CD14-positive monocyte (primary cell): Measurements from ENCODE around the gene VPS8. TPM values are rescaled to one million over a fixed set of nuclear protein-coding genes. Genes with fewer than 3 reads are reported as not detected.
"Not testable (repeated sequence)": the region's sequence is repeated elsewhere in the genome, so short reads cannot be mapped to it uniquely, and the experiment has no call there.

Experiments
- DNase-seq, 3 donors: peaks; one replicate each; pipeline ENCODE4 v3.0.0-alpha.2; 2011 to 2022
- H2AFZ ChIP-seq: 2 replicates; pipeline ENCODE4 v1.6.0; 2012; ENCODE audit warnings: mild to moderate bottlenecking, low read depth, low read length, inconsistent platforms; ENCODE audit not compliant: insufficient read depth, poor library complexity, severe bottlenecking
- H3K27ac ChIP-seq, 2 donors: 1 replicate in 1 of 2; 2 replicates in 1 of 2; pipeline ENCODE4 v1.5.1; 2012 to 2013; ENCODE audit warnings: low read length in 2 of 2, control low read depth in 1 of 2, inconsistent platforms in 1 of 2, low read depth in 1 of 2, mild to moderate bottlenecking in 1 of 2
- H3K27me3 ChIP-seq, 2 donors: one replicate each; pipeline versions ENCODE4 v1.6.0 to v1.6.1; 2011 to 2013; ENCODE audit warnings: low read length in 2 of 2; ENCODE audit not compliant: control insufficient read depth in 2 of 2, insufficient read depth in 2 of 2
- H3K36me3 ChIP-seq, 2 donors: replicated peaks in 1 of 2; 1 replicate in 1 of 2; 2 replicates in 1 of 2; pipeline versions ENCODE4 v1.5.1 to v1.6.1; 2012 to 2013; ENCODE audit warnings: low read length in 2 of 2, control low read depth in 1 of 2, inconsistent platforms in 1 of 2, mild to moderate bottlenecking in 1 of 2; ENCODE audit not compliant: insufficient read depth in 2 of 2, control insufficient read depth in 1 of 2
- H3K4me1 ChIP-seq, 2 donors: 1 replicate in 1 of 2; 2 replicates in 1 of 2; pipeline versions ENCODE4 v1.5.1 to v1.6.1; 2012 to 2013; ENCODE audit warnings: low read length in 2 of 2, control low read depth in 1 of 2, inconsistent platforms in 1 of 2, mild to moderate bottlenecking in 1 of 2, moderate library complexity in 1 of 2; ENCODE audit not compliant: insufficient read depth in 2 of 2, control insufficient read depth in 1 of 2
- H3K4me2 ChIP-seq: replicated peaks from 2 replicates; pipeline ENCODE3; 2012; ENCODE audit warnings: low read length, moderate library complexity, mild to moderate bottlenecking; ENCODE audit not compliant: poor library complexity, severe bottlenecking; ENCODE audit errors: extremely low read depth
- H3K4me3 ChIP-seq, 3 experiments: fragments of 200-600 bp in 1 of 3; sonication (generic) in 1 of 3; replicated peaks in 1 of 3; 1 replicate in 2 of 3; 2 replicates in 1 of 3; pipeline ENCODE4 v1.5.1; 2011 to 2013; ENCODE audit warnings: low read length in 3 of 3, mild to moderate bottlenecking in 3 of 3, control low read depth in 2 of 3, low read depth in 2 of 3, inconsistent platforms in 1 of 3, moderate library complexity in 1 of 3
- H3K79me2 ChIP-seq: 2 replicates; pipeline ENCODE4 v1.6.0; 2012; ENCODE audit warnings: mild to moderate bottlenecking, control low read depth, inconsistent platforms, low read length, moderate library complexity; ENCODE audit not compliant: insufficient read depth
- H3K9ac ChIP-seq: 2 replicates; pipeline ENCODE4 v1.6.0; 2017; ENCODE audit warnings: low read length, mild to moderate bottlenecking; ENCODE audit not compliant: insufficient read depth, poor library complexity, severe bottlenecking
- H3K9me3 ChIP-seq, 2 donors: replicated peaks in 1 of 2; 1 replicate in 1 of 2; 2 replicates in 1 of 2; pipeline versions ENCODE4 v1.5.1 to v1.6.1; 2012 to 2013; ENCODE audit warnings: low read length in 2 of 2, control low read depth in 1 of 2; ENCODE audit not compliant: control insufficient read depth in 1 of 2, insufficient read depth in 1 of 2
- H4K20me1 ChIP-seq: 2 replicates; pipeline ENCODE4 v1.6.0; 2012; ENCODE audit warnings: mild to moderate bottlenecking, low read length, control low read depth, moderate library complexity; ENCODE audit not compliant: insufficient read depth
- H3K27ac Mint-ChIP-seq, 7 donors: one replicate each; pipeline ENCODE4 v1.8.0; 2020; ENCODE audit warnings: mild to moderate bottlenecking in 7 of 7, mixed read lengths in 7 of 7, moderate library complexity in 6 of 7, inconsistent platforms in 2 of 7
- H3K27me3 Mint-ChIP-seq, 3 donors: one replicate each; pipeline ENCODE4 v1.8.0; 2021 to 2022; ENCODE audit warnings: low read depth in 3 of 3, mild to moderate bottlenecking in 3 of 3, mixed read lengths in 3 of 3, moderate library complexity in 3 of 3, inconsistent platforms in 1 of 3
- H3K36me3 Mint-ChIP-seq, 2 donors: one replicate each; pipeline ENCODE4 v1.8.0; 2020; ENCODE audit warnings: mixed read lengths in 2 of 2, inconsistent platforms in 1 of 2, mild to moderate bottlenecking in 1 of 2
- H3K4me1 Mint-ChIP-seq: one replicate; pipeline ENCODE4 v1.8.0; 2020; ENCODE audit warnings: mild to moderate bottlenecking, mixed read lengths
- H3K4me3 Mint-ChIP-seq, 2 donors: one replicate each; pipeline ENCODE4 v1.8.0; 2020; ENCODE audit warnings: mild to moderate bottlenecking in 2 of 2, mixed read lengths in 2 of 2, moderate library complexity in 1 of 2
- H3K9me3 Mint-ChIP-seq, 7 donors: one replicate each; pipeline ENCODE4 v1.8.0; 2020 to 2022; ENCODE audit warnings: mixed read lengths in 7 of 7, mild to moderate bottlenecking in 6 of 7, moderate library complexity in 6 of 7, inconsistent platforms in 2 of 7
- WGBS: methylation state at CpG from one replicate; pipeline ENCODE4 v1.1.5; 2013; ENCODE audit warnings: missing lambda C conversion rate; ENCODE audit not compliant: insufficient coverage; 5-methylcytosine and 5-hydroxymethylcytosine counted together
- intact Hi-C, 2 donors: fragments of 100-400 bp; cut with micrococcal nuclease; formaldehyde crosslinking; loops; one replicate each; pipeline versions ENCODE4 v1.15.0 to v1.15.1; 2023
- polyA plus RNA-seq, 3 donors: library from polyadenylated mRNA; depleted of rRNA in 1 of 3; unstranded in 2 of 3; stranded (reverse) in 1 of 3; fragments of 300-500 nt in 2 of 3; fragments of >200 nt in 1 of 3; fragmentation: Illumina TruSeq in 2 of 3; gene quantifications; 1 replicate in 2 of 3; 2 replicates in 1 of 3; pipeline ENCODE4 v1.2.3, GENCODE V29; 2012 to 2021
- TF ChIP-seq, protein P1 (sequence below): fragments of 200-600 bp; IDR thresholded peaks from one replicate; pipeline ENCODE4 v1.8.0; 2022; ENCODE audit warnings: antibody characterized with exemption, mild to moderate bottlenecking

The VPS8 gene
- polyA plus RNA-seq, 3 donors = 22.0 to 42.3 (median 29.2) TPM

DNA sequence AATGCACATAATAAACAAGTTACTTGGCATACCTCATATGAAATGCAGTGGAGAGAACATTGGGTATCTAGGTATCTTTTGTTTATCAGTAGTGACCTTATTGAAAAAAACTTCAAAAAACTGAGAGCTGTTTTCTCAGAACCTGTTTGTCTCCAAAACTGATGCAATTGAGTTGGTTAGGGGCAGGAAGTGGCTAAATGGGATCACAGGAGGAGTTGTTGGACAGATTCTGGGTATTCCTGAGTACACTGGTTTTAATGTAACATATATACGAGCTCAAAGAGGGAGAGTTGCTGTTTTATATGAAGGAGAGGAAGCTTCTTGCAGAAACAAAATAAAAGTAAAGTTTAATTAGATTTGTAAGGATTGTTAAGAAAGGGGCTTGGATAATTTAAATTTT lies 181.4 kb downstream of the VPS8 start:
- no peak overlapping the region for H3K4me2 ChIP-seq
- Mint-ChIP-seq H3K4me3 (no peak overlapping the region), H3K4me1 (no peaks in the 10 kb centered on the region), H3K27ac (no peak overlapping the region), H3K27me3 (no peaks in the 10 kb centered on the region), H3K9me3 (peaks cover 0 to 2% (median 0%) of the 10 kb centered on the region in 7 donors), H3K36me3 (peaks cover 31 to 34% of the 10 kb centered on the region in 2 donors)
- H3K27ac ChIP-seq = no peak overlapping the region
- H4K20me1 ChIP-seq = no peaks in the 10 kb centered on the region
- no peak for DNase-seq
- H3K4me3 ChIP-seq = no peak overlapping the region
- no peaks in the 10 kb centered on the region for H3K4me1 ChIP-seq
- TF ChIP-seq, protein P1, sequence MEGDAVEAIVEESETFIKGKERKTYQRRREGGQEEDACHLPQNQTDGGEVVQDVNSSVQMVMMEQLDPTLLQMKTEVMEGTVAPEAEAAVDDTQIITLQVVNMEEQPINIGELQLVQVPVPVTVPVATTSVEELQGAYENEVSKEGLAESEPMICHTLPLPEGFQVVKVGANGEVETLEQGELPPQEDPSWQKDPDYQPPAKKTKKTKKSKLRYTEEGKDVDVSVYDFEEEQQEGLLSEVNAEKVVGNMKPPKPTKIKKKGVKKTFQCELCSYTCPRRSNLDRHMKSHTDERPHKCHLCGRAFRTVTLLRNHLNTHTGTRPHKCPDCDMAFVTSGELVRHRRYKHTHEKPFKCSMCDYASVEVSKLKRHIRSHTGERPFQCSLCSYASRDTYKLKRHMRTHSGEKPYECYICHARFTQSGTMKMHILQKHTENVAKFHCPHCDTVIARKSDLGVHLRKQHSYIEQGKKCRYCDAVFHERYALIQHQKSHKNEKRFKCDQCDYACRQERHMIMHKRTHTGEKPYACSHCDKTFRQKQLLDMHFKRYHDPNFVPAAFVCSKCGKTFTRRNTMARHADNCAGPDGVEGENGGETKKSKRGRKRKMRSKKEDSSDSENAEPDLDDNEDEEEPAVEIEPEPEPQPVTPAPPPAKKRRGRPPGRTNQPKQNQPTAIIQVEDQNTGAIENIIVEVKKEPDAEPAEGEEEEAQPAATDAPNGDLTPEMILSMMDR = no peak
- intact Hi-C loops = no loop called here
- no peaks in the 10 kb centered on the region for H3K27me3 ChIP-seq
- no peak overlapping the region for H3K9ac ChIP-seq
- no peaks in the 10 kb centered on the region for H3K79me2 ChIP-seq
- H3K9me3 ChIP-seq = no peaks in the 10 kb centered on the region
- 100% methylated on average over 1 of the region's 1 CpG for WGBS
- no peak overlapping the region for H2AFZ ChIP-seq
- H3K36me3 ChIP-seq = peaks cover 55 to 84% of the 10 kb centered on the region in 2 donors

DNA sequence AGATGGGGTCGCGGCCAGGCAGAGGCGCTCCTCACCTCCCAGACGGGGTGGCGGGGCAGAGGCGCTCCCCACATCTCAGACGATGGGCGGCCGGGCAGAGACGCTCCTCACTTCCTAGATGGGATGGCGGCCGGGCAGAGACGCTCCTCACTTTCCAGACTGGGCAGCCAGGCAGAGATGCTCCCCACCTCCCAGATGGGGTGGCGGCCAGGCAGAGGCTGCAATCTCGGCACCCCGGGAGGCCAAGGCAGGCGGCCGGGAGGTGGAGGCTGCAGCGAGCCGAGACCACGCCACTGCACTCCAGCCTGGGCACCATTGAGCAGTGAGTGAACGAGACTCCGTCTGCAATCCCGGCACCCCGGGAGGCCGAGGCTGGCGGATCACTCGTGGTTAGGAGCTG lies 191.9 kb downstream of the VPS8 start:
- not testable (repeated sequence) for H3K27ac Mint-ChIP-seq

More for the DNA sequence above, 191.9 kb downstream of the VPS8 start:
- H3K4me2 ChIP-seq, H3K4me1 ChIP-seq, H2AFZ ChIP-seq, H4K20me1 ChIP-seq, H3K79me2 ChIP-seq, H3K4me3 ChIP-seq, H3K27me3 Mint-ChIP-seq, intact Hi-C loops, DNase-seq, H3K27me3 ChIP-seq, H3K9me3 ChIP-seq, H3K4me1 Mint-ChIP-seq, H3K9ac ChIP-seq, H3K4me3 Mint-ChIP-seq, H3K27ac ChIP-seq: not testable (repeated sequence)
- 99% methylated on average over 11 of the region's 28 CpGs for WGBS
- H3K36me3 Mint-ChIP-seq = peaks cover 46 to 80% of the 10 kb centered on the region in 2 donors
- H3K9me3 Mint-ChIP-seq = peaks cover 12 to 29% (median 24%) of the 10 kb centered on the region in 7 donors
- peaks cover 49 to 71% of the 10 kb centered on the region in 2 donors for H3K36me3 ChIP-seq
